ENCODE results near the gene DDX10.

The DDX10 gene

DNA sequence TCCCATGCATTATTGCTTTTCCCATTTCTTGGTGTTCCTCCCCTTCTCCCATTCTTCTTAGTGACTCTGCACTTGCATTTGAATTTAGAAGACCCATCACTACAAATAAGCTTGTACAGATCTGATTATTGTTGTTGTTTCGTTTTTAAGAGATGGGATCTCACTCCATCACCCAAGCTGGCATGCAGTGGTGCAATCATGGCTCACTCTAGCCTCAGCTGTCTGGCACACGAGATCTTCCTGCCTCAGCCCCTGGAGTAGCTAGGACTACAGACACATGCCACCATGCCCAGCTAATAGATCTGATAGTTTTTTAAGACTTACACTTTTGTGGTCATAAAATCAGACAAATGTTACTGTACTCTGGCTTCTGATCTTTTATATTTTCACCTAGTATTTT, 252.1 kb downstream of the DDX10 start:
- Histone ChIP-seq H3K27me3 (ENCODE audit: control insufficient read depth in 5 of 5, insufficient read depth in 4 of 5, low read length in 5 of 5) (no peaks in the 10 kb centered on the region), H3K4me3 (ENCODE audit: low read depth in 1 of 5, low read length in 5 of 5) (no peak overlapping the region), H3K9me3 (ENCODE audit: control insufficient read depth in 5 of 5, low read length in 5 of 5) (no peaks in the 10 kb centered on the region), H3K36me3 (ENCODE audit: control insufficient read depth in 5 of 5, insufficient read depth in 5 of 5, low read length in 5 of 5) (peaks cover 0 to 2% (median 0%) of the 10 kb centered on the region in 5 donors), H3K9ac (ENCODE audit: low read length in 5 of 5) (no peak overlapping the region), H3K4me1 (ENCODE audit: control insufficient read depth in 5 of 5, insufficient read depth in 5 of 5, low read length in 5 of 5) (no peaks in the 10 kb centered on the region), H3K27ac (ENCODE audit: low read depth, low read length) (no peak overlapping the region)

DNA sequence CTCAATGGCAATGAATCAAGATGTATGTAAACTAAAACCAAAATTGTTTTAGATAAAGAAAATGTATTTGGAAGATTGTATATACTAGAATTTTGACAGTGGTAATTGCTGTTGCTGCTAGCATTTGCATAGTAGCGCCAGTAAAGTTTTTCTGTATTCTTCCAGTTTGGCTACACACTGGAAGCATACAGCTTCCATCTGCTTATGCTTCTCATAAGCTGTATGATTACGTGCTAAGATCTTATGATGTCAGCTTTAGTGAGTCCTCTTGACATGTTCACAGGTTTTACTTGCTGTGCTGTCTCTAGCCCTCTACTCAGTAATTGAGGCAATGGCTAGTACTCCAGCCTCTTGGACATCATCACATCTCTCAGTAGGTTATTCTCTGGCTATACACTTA, 256.3 kb downstream of the DDX10 start:
- H3K4me1 ChIP-seq (ENCODE audit: control insufficient read depth in 5 of 5, insufficient read depth in 5 of 5, low read length in 5 of 5) = peaks cover 0 to 3% (median 0%) of the 10 kb centered on the region in 5 donors

GRCh38 chr11:108922241-108922640, 257.4 kb downstream of the DDX10 start:
- no peaks in the 10 kb centered on the region for H3K27me3 ChIP-seq (ENCODE audit: control insufficient read depth in 5 of 5, insufficient read depth in 4 of 5, low read length in 5 of 5)
- H3K4me1 ChIP-seq (ENCODE audit: control insufficient read depth in 5 of 5, insufficient read depth in 5 of 5, low read length in 5 of 5) = peaks cover 0 to 3% (median 0%) of the 10 kb centered on the region in 5 donors
- no peak overlapping the region for H3K9ac ChIP-seq (ENCODE audit: low read length in 5 of 5)
- H3K4me3 ChIP-seq (ENCODE audit: low read depth in 1 of 5, low read length in 5 of 5) = no peak overlapping the region
- H3K27ac ChIP-seq (ENCODE audit: low read depth, low read length) = no peak overlapping the region
- peaks cover 0 to 2% (median 0%) of the 10 kb centered on the region in 5 donors for H3K36me3 ChIP-seq (ENCODE audit: control insufficient read depth in 5 of 5, insufficient read depth in 5 of 5, low read length in 5 of 5)
- no peaks in the 10 kb centered on the region for H3K9me3 ChIP-seq (ENCODE audit: control insufficient read depth in 5 of 5, low read length in 5 of 5)

More for the DNA sequence above, 256.3 kb downstream of the DDX10 start:
- Histone ChIP-seq H3K27ac (ENCODE audit: low read depth, low read length) (no peak overlapping the region), H3K27me3 (ENCODE audit: control insufficient read depth in 5 of 5, insufficient read depth in 4 of 5, low read length in 5 of 5) (no peaks in the 10 kb centered on the region), H3K9me3 (ENCODE audit: control insufficient read depth in 5 of 5, low read length in 5 of 5) (no peaks in the 10 kb centered on the region), H3K4me3 (ENCODE audit: low read depth in 1 of 5, low read length in 5 of 5) (no peak overlapping the region), H3K36me3 (ENCODE audit: control insufficient read depth in 5 of 5, insufficient read depth in 5 of 5, low read length in 5 of 5) (peaks cover 0 to 2% (median 0%) of the 10 kb centered on the region in 5 donors), H3K9ac (ENCODE audit: low read length in 5 of 5) (no peak overlapping the region)

GRCh38 chr11:108923413-108923812, 258.5 kb downstream of the DDX10 start:
- H3K4me3 ChIP-seq (ENCODE audit: low read depth in 1 of 5, low read length in 5 of 5) = no peak overlapping the region
- H3K27ac ChIP-seq (ENCODE audit: low read depth, low read length) = no peak overlapping the region
- H3K27me3 ChIP-seq (ENCODE audit: control insufficient read depth in 5 of 5, insufficient read depth in 4 of 5, low read length in 5 of 5) = no peaks in the 10 kb centered on the region
- no peaks in the 10 kb centered on the region for H3K9me3 ChIP-seq (ENCODE audit: control insufficient read depth in 5 of 5, low read length in 5 of 5)
- H3K4me1 ChIP-seq (ENCODE audit: control insufficient read depth in 5 of 5, insufficient read depth in 5 of 5, low read length in 5 of 5) = peaks cover 0 to 3% (median 0%) of the 10 kb centered on the region in 5 donors
- peaks cover 0 to 2% (median 0%) of the 10 kb centered on the region in 5 donors for H3K36me3 ChIP-seq (ENCODE audit: control insufficient read depth in 5 of 5, insufficient read depth in 5 of 5, low read length in 5 of 5)
- H3K9ac ChIP-seq (ENCODE audit: low read length in 5 of 5) = no peak overlapping the region

DNA sequence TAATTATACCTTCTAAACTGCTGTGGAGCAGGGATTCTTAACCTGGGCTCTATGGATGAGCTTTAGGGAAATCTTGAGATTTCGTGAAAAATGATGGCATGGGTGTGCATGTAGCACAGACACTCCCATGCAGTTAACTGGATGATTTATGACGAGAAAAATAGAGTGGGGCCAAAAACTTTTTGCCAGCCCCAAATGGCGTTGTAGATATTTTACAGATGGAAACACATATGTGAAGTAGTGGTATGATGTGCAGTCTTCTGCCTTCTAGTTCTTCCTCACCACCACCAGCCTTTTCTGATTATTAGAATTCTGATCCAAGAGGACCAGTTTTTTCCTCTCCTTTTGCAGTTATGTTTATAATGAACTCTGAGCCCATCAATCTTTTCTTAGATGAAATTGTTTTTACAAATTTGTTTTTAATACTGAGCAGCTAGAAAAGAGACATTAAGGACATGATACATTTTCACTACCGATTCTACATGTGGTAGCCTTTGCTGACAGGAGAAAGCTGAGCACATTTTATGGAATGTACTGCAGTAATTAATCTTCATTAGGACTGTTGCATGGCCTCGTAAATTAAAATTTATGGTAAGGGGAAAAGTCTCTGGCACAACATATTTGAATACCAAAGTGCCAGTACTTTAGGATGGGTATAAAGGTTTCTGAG, 261.4 kb downstream of the DDX10 start:
- no peaks in the 10 kb centered on the region for H3K9me3 ChIP-seq (ENCODE audit: control insufficient read depth in 5 of 5, low read length in 5 of 5)
- H3K27ac ChIP-seq (ENCODE audit: low read depth, low read length) = no peak overlapping the region
- H3K36me3 ChIP-seq (ENCODE audit: control insufficient read depth in 5 of 5, insufficient read depth in 5 of 5, low read length in 5 of 5) = peaks cover 0 to 6% (median 0%) of the 10 kb centered on the region in 5 donors

GRCh38 chr11:108926841-108927577, 262.1 kb downstream of the DDX10 start:
- peaks cover 0 to 6% (median 0%) of the 10 kb centered on the region in 5 donors for H3K36me3 ChIP-seq (ENCODE audit: control insufficient read depth in 5 of 5, insufficient read depth in 5 of 5, low read length in 5 of 5)
- H3K27me3 ChIP-seq (ENCODE audit: control insufficient read depth in 5 of 5, insufficient read depth in 4 of 5, low read length in 5 of 5) = no peaks in the 10 kb centered on the region
- H3K27ac ChIP-seq (ENCODE audit: low read depth, low read length) = no peak overlapping the region
- peaks cover 0 to 3% (median 0%) of the 10 kb centered on the region in 5 donors for H3K4me1 ChIP-seq (ENCODE audit: control insufficient read depth in 5 of 5, insufficient read depth in 5 of 5, low read length in 5 of 5)
- no peaks in the 10 kb centered on the region for H3K9me3 ChIP-seq (ENCODE audit: control insufficient read depth in 5 of 5, low read length in 5 of 5)
- H3K4me3 ChIP-seq (ENCODE audit: low read depth in 1 of 5, low read length in 5 of 5) = no peak overlapping the region
- no peak overlapping the region for H3K9ac ChIP-seq (ENCODE audit: low read length in 5 of 5)

More for the DNA sequence above, 261.4 kb downstream of the DDX10 start:
- Histone ChIP-seq H3K4me1 (ENCODE audit: control insufficient read depth in 5 of 5, insufficient read depth in 5 of 5, low read length in 5 of 5) (peaks cover 0 to 3% (median 0%) of the 10 kb centered on the region in 5 donors), H3K9ac (ENCODE audit: low read length in 5 of 5) (no peak overlapping the region), H3K4me3 (ENCODE audit: low read depth in 1 of 5, low read length in 5 of 5) (no peak overlapping the region), H3K27me3 (ENCODE audit: control insufficient read depth in 5 of 5, insufficient read depth in 4 of 5, low read length in 5 of 5) (no peaks in the 10 kb centered on the region)

GRCh38 chr11:108927791-108928545, 263.1 kb downstream of the DDX10 start:
- Histone ChIP-seq H3K9ac (ENCODE audit: low read length in 5 of 5) (no peak overlapping the region), H3K9me3 (ENCODE audit: control insufficient read depth in 5 of 5, low read length in 5 of 5) (no peaks in the 10 kb centered on the region), H3K27me3 (ENCODE audit: control insufficient read depth in 5 of 5, insufficient read depth in 4 of 5, low read length in 5 of 5) (no peaks in the 10 kb centered on the region), H3K36me3 (ENCODE audit: control insufficient read depth in 5 of 5, insufficient read depth in 5 of 5, low read length in 5 of 5) (peaks cover 0 to 6% (median 0%) of the 10 kb centered on the region in 5 donors), H3K4me1 (ENCODE audit: control insufficient read depth in 5 of 5, insufficient read depth in 5 of 5, low read length in 5 of 5) (peaks cover 0 to 3% (median 0%) of the 10 kb centered on the region in 5 donors), H3K27ac (ENCODE audit: low read depth, low read length) (no peak overlapping the region), H3K4me3 (ENCODE audit: low read depth in 1 of 5, low read length in 5 of 5) (no peak overlapping the region)

DNA sequence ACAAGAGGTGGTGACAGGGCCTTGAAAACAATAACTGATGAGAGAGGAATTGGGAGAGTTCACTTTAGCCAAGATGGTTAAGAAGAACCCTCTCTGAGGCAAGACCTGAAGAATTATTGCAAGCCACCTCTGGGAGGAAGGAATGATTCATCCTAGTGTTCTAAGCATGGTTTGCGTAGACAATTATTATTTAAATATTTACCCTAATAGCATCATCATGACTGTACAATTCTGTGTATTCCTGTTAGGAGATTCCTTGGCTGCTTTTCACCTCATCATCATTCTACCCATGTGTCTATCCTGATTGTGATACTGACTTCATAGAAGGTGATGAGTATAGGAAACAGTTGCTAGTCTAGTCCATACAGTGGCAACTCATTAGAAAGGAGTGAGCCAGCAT, 264.4 kb downstream of the DDX10 start:
- H3K27ac ChIP-seq (ENCODE audit: low read depth, low read length) = no peak overlapping the region
- no peaks in the 10 kb centered on the region for H3K4me1 ChIP-seq (ENCODE audit: control insufficient read depth in 5 of 5, insufficient read depth in 5 of 5, low read length in 5 of 5)
- no peaks in the 10 kb centered on the region for H3K9me3 ChIP-seq (ENCODE audit: control insufficient read depth in 5 of 5, low read length in 5 of 5)
- no peaks in the 10 kb centered on the region for H3K27me3 ChIP-seq (ENCODE audit: control insufficient read depth in 5 of 5, insufficient read depth in 4 of 5, low read length in 5 of 5)
- peaks cover 0 to 6% (median 0%) of the 10 kb centered on the region in 5 donors for H3K36me3 ChIP-seq (ENCODE audit: control insufficient read depth in 5 of 5, insufficient read depth in 5 of 5, low read length in 5 of 5)
- H3K4me3 ChIP-seq (ENCODE audit: low read depth in 1 of 5, low read length in 5 of 5) = no peak overlapping the region
- H3K9ac ChIP-seq (ENCODE audit: low read length in 5 of 5) = no peak overlapping the region

GRCh38 chr11:108931168-108931567, 266.3 kb downstream of the DDX10 start:
- no peaks in the 10 kb centered on the region for H3K27me3 ChIP-seq (ENCODE audit: control insufficient read depth in 5 of 5, insufficient read depth in 4 of 5, low read length in 5 of 5)
- no peaks in the 10 kb centered on the region for H3K4me1 ChIP-seq (ENCODE audit: control insufficient read depth in 5 of 5, insufficient read depth in 5 of 5, low read length in 5 of 5)
- peaks cover 0 to 6% (median 0%) of the 10 kb centered on the region in 5 donors for H3K36me3 ChIP-seq (ENCODE audit: control insufficient read depth in 5 of 5, insufficient read depth in 5 of 5, low read length in 5 of 5)
- H3K4me3 ChIP-seq (ENCODE audit: low read depth in 1 of 5, low read length in 5 of 5) = no peak overlapping the region
- H3K9ac ChIP-seq (ENCODE audit: low read length in 5 of 5) = no peak overlapping the region
- no peaks in the 10 kb centered on the region for H3K9me3 ChIP-seq (ENCODE audit: control insufficient read depth in 5 of 5, low read length in 5 of 5)
- no peak overlapping the region for H3K27ac ChIP-seq (ENCODE audit: low read depth, low read length)

All from subcutaneous abdominal adipose tissue (tissue), 5 donors.